GM18868 (cell line): ENCODE data around the gene PRSS53.
"Not testable (repeated sequence)": the region's sequence is repeated elsewhere in the genome, so short reads cannot be mapped to it uniquely, and the experiment has no call there.

Source experiments
- ATAC-seq: cut with Tn5 transposase; IDR thresholded peaks from one replicate; pipeline ENCODE4 v1.9.1; 2021; ENCODE audit warnings: mild to moderate bottlenecking, moderate library complexity; ENCODE audit not compliant: unreplicated experiment

The PRSS53 gene

DNA sequence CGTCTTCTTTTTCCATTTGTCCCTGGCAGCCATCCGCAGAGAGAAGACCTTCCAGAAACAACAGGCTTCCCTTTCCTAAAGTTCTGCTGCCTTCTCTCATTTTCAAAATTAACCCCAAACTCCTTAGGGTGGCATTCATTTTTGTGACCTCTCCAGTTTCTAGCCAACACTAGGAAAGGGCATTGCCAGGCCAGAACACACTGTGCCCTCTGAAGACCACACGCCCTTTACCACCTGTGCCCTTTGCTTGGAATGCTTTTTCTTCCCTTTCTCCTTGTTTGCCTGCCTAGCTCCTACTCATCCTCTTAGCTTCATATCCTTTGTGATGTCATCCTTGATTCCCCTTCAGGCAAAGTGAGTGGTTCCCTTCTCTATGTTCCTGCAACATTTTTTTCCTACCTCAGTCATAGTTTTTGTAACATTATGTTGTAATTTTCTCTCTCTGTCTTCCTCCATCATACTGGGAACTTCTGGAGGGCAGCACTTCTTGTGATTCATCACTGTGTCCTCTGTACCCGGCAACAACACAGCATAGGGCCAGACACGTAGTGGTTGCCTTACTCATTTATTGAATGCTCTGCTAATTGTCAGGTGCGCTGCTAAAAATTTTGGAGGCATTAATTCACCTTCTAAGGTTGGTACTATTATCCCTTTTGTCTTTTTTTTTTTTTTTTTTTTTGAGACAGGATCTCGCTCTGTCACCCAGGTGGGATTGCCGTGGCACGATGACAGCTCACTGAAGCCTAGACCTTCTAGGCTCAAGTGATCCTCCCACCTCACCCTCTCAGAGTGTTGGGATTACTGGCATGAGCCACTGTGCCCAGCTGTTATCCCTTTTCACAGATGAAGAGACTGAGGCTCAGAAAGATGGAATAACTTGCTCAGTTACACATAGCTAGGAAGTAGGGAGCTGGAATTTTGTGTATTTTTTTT, 29.7 kb upstream of the PRSS53 start:
- ATAC-seq = no peak

DNA sequence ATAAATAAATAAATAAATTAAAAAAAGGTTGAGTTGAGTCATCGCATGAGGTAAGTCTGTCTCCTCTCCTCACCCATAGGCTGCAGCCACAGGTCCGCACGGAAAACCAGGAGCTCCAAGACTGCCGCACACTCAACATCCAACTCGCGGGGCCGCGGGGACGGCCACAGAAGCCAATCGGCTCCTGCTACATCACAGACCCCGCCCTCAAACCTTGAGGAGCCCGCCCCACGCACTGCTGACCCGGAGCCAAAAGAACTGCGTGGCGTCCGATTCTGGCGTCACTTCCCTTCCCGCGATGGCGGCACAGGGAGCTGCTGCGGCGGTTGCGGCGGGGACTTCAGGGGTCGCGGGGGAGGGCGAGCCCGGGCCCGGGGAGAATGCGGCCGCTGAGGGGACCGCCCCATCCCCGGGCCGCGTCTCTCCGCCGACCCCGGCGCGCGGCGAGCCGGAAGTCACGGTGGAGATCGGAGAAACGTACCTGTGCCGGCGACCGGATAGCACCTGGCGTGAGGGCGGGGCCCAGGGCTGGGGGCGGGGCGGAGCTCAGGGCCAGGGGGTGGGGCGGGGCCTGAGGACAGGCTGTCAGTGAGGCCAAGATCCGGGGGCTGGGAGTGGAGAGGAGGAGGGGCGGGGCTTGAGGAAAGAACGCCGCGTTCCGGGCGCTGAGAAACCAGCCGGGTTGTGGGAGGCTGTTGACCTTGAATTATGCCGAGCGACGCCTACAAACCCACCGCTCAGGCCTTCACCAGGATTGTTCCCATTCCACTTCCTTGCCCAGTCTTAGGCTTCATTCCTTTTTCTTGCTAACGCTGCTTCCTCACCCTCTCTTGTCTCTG, 28.9 kb upstream of the PRSS53 start, which contains the start of gene KAT8:
KAT8 (plus strand) TSS at position 281 of the 839 bp plus-strand sequence; CDS start at position 299, 18 bp downstream.
- peak; percentile 93 for ATAC-seq

DNA sequence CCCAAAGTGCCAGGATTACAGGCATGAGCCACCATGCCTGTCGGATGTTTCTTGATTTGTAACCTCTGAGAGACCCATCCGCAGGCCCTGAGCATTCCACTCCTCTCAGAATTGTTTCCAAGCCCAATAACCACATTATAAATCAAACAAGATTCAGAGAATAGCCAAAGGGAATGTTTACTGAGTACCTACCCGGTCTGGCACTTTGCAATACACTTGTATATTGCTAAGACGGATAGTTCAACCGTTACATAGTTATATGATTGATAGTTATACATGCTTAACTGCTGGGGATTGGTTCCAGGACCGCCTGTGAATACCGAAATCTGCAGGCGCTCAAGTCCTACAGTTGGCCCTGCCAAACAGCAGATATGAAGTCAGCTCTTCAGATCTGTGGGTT, 25.7 kb upstream of the PRSS53 start:
- ATAC-seq = no peak

DNA sequence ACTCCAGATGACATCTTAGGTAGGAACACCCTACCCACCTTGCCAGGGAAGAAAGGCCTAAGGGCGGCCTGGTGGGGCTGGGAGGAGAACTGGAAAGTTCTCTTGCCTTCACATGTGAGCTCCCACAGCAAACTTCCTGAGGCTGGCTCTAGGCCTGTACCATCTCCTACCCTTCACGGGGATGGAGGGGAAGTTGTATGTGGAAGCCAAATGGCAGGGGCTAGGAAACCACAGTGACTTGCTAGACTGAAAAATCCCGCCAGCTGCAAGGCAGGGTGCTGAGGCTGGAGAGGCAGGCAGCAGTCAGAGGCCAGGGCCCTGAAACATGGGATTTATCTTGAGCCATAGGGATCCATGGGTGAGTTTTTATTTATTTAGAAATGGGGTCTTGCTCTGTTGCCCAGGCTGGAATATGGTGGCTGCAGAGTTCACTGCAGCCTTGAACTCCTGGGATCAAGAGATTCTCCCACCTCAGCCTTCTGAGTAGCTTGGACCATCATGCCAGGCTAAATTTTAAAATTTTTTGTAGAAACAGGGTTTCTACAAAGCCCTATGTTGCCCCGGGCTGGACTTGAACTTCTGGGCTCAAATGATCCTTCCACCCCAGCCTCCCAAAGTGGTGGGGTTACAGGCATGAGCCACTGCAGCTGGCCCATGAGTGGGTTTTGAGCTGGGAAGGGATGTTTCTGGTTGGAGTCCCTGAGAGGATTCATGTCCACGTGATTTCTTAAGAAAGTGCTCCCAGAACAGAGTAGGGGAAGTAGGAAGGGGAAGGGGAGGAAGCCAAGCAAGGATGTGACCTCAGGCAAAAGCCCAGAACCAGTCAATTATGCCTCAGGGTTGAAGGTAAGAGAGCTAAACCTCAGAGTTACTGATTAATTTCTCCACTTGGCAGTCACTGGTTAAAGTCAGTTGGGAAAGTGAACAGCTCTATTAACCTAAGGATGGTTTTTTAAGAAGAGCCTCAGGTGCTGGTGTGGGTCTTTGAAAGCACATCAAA, 24.7 kb upstream of the PRSS53 start:
- no peak for ATAC-seq

DNA sequence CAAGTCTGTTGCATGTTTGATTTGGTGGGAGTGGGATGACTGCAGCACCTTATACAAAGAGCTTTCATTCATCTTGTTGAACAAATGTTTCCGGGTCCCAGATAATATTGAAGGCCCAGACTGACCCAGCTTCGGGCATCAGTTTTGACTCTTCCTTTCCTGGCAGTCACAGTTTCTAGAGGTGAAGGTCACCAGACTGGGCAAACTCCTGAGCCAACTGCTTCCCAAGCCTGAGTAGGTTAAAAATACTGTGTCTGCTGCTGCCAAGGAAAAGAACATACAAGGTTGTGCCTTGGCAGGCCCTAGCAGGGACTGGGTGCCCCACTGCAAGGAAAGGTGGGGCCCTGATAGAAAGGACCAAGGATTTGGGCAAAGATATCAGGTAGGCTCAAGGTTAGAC, 24.0 kb upstream of the PRSS53 start:
- ATAC-seq = no peak

DNA sequence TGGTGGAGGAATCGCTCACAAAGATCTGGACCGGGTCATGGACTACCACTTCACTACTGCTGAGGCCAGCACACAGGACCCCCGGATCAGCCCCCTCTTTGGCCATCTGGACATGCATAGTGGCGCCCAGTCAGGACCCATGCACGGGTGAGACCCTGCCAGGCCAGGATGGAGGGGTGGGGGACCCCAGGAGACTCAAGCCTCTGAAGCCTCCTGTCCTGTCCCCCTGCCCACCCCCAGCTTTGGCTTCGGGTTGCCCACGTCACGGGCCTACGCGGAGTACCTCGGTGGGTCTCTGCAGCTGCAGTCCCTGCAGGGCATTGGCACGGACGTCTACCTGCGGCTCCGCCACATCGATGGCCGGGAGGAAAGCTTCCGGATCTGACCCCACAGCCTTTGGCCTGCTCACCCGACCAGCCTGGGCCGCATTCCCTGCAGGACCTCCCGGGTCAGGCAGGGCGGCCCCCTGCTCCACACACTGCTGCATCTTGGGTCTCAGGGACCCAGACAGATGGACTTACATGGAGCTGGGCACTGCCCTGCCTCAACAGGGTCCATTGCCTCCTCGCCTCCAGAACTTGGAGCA, 23.2 kb upstream of the PRSS53 start:
- ATAC-seq = no peak

DNA sequence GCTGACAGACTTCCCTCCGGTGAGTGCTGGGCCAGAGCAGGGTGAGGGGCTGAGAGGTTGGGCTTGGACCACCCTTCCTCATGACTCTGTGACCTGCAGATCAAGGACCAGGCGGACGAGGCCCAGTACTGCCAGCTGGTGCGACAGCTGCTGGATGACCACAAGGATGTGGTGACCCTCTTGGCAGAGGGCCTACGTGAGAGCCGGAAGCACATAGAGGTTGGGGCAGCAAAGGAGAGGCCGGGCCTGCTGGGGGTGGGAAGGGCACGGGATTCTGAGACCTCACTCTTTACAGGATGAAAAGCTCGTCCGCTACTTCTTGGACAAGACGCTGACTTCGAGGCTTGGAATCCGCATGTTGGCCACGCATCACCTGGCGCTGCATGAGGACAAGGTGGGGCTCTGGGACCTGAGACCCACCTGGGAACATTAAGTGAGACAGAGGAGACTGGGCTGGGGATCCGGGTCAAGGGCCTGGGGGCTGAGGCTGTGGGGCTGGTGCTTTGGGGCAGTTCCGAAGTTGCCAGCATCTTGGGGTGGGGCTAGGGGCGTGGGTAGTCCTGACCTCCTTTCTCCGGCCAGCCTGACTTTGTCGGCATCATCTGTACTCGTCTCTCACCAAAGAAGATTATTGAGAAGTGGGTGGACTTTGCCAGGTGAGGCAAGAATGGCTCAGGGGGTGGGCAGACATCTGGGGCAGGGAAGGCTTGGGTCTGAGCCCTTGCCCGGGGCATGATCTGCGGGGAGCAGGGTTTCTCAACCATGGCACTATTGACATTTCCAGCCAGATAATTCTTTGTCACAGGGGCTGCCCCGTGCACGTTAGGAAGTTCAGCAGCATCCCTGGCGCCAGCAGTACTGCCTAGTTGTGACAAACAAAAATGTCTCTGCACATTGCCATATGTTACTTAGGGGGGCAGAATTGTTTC, 21.6 kb upstream of the PRSS53 start:
- ATAC-seq = no peak

DNA sequence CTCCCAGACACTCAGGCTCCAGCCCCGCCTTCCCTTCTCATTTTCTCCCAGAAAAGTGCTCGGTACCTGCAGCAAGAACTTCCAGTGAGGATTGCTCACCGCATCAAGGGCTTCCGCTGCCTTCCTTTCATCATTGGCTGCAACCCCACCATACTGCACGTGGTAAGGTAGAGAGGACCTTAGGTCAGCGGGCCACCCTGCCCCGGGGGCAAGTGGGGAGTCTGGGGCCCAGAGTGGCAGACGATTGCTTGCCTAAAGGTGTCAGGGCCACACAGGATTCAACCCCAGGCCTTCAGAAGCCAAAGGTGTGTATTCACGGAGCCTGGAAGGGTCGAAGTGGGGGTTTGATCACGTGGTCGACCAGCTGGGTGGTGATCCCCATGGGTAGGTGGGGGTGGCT, 20.9 kb upstream of the PRSS53 start:
- ATAC-seq = no peak

DNA sequence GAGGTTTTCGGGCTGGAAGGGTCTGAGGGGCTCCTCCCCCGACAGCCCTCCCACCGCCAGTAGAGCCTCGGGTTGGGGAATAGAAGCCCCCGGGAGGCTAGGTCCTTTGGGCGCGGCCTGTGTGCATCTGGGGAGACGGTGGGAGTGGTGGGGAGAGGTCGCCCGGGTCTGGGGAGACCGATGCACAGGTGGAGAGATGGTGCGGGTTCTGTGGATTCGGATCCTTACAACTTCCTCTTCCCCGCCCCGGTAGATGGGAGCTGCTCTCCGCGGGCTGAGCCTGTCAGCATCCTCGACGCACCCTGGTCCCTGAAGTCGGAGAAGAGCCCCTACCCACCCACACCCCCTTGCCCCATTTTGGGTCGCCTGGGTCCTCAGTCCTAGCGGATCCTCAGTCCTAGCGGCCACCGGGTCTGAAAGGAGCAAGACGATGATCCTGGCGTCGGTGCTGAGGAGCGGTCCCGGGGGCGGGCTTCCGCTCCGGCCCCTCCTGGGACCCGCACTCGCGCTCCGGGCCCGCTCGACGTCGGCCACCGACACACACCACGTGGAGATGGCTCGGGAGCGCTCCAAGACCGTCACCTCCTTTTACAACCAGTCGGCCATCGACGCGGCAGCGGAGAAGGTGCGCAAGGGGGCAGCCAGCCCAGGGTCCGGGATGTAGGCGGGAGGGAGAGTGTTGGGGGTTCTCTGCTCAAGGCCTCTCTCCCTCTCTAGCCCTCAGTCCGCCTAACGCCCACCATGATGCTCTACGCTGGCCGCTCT, 20.2 kb upstream of the PRSS53 start:
- no peak for ATAC-seq

DNA sequence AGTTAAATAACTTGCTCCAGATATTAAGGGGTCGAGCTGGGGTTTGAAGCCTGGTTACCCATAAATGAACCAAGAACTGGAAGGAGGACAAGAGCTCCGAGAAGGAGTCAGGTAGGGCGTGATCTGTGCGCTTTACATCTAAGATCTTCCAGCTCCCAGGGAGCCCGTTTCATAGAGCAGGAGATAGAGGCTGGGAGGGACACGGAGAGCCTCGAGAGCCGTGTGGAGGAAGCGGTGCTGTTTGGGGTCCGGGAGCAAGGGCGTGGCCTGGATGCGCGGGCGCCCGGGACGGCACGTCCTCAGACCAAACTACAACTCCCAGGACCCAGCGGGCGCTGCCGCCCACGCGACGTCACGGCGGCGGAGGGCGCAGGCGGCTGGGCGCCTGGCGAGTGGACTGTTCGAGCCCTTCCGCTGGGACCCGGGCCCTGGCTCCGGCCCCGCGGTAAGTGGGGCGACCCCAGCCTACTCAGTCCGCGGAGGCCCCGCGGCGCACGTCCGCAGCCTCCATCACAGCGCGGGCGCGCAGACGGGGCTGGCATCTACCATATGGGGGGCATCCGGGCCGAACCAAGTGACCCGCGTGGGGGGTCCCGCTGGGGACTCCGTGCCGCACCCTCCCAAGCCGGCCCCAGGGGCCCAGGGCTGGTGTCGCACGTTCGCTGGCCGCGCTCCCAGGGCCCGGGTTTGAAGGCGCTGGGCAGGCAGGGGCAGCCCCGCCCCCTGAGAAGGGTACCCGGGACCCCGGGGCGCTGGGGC, 19.5 kb upstream of the PRSS53 start, which contains the start of gene BCKDK:
BCKDK (plus strand) TSS at position 352 of the 759 bp plus-strand sequence. CDS start 838 bp downstream, outside the sequence.
- peak; percentile 77 for ATAC-seq

DNA sequence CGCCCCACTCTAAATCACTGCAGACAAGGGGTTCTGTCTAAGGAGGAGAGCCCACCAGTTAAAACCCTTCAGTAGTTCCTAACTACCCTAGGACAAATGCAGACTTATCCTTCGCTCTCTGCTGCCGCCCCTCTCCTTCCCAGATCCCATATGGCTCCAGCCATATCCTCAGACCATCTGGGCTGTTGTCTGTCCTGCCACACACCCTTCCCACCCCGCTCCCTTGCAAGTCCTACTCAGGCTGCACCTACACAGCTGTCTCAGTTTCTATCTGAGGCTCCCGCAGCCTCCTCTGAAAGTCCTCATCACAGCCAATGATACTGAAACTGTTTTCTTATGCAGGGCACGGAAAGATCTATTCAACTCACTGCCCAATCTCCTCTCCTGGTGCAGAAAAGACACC, 18.7 kb upstream of the PRSS53 start:
- peak; percentile 62 for ATAC-seq

DNA sequence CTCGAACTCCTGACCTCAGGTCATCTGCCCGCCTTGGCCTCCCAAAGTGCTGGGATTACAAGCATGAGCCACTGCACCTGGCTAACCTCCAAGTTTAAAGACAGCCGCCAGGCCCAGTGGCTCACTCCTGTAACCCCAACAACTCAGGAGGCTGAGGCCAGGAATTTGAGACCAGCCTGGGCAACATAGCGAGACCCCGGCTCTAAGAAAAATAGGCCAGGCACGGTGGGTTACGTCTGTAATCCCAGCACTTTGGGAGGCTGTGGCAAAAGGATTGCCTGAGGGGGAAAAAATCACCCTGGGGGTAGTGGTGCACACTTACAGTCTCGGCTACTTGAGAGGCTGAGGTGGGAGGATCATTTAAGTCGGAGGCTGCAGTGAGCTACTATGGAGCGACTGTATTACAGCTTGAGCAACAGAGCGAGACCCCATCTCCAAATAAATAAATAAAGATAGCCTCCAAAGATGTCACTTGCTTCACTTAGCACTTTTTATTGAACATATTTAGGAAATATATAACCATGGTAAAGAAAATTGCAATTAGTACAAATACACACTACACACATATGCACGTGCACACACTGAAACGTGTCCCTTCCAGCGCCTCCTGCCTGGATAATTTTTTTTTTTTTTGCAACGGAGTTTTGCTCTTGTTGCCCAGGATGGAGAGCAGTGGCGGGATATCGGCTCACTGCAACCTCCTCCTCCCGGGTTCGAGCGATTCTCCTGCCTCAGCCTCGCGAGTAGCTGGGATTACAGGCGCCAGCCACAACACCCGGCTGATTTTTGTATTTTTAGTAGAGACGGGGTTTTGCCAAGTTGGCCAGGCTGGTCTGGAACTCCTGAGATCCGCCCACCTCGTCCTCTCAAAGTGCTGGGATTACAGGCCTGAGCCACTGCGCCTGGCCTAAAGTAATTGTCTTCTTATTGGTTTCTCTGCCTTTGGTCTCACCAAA, 18.0 kb upstream of the PRSS53 start:
- no peak for ATAC-seq

DNA sequence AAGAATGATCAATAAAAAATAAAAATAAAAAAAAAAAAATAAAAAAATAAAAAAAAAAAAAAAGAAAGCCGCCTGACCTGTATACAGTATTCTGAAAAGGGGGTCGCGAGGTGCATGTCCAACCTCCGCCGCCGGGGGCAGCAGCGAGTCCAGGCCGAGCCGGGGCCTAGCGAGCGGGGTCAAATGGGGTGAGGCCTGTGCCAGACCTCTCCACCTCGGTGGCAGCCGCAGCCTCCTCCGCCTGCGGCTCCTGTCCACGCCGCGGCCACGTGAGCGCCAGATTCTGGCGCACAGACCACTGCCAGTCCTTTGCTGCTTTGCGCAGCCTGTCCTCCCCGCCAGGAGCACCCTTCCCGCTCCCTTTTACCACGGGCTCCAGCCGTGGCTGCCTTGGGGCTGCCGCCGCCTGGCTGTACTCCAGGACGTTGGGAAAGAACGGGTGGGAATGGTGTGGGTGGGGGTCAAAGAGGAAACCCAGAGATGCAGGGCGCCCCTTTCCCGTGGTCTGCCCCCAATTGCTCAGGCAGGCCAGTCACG, 17.0 kb upstream of the PRSS53 start:
- ATAC-seq = peak; percentile 52

DNA sequence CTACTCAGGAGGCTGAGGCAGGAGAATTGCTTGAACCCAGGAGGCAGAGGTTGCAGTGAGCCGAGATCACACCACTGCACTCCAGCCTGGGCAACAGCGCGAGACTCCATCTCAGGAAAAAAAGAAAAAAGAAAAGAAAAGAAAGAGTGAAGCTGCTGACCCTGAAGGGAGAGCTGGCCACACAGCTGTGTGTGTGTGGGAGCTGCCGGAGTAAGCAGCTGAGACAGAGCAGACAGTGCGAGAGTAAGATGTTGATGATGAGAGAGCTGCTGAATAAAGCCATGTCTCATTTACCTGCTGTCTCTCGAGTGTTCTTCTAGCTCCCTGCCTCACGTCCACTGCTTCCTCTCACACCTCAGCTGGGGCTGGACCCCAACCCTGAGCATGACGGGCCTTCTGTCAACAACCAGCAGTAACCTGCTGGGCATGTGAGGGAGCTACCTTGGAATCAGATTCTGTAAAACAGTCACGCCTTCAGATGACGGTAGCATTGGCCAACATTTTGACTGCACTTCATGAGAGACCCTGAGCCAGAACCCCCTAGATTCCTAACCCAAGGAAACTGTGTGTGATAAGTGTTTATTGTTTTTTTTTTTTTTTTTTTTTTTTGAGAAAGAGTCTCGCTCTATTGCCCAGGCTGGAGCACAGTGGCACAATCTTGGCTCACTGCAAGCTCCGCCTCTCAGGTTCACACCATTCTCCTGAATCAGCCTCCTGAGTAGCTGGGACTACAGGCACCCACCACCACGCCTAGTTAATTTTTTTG, 12.3 kb upstream of the PRSS53 start:
- ATAC-seq = not testable (repeated sequence)
